Right cardiac atrium (tissue), 5 donors: ENCODE results near the gene MATN1. TPM values are rescaled to one million over a fixed set of nuclear protein-coding genes. Genes with fewer than 3 reads are reported as not detected.

Experiments
- ATAC-seq, 2 donors: fragments of 200-7000 bp; cut with Tn5 transposase; one replicate each; pipeline versions ENCODE4 v1.8.0 to v1.9.1; 2020; ENCODE audit warnings: moderate library complexity in 2 of 2, mild to moderate bottlenecking in 1 of 2
- DNase-seq, 3 donors: peaks; one replicate each; pipeline ENCODE4 v3.0.0-alpha.2; 2020
- H3K27ac ChIP-seq: one replicate; pipeline ENCODE4 v1.5.1; 2013; ENCODE audit warnings: mild to moderate bottlenecking, low read length, control low read depth, moderate library complexity
- H3K27me3 ChIP-seq: one replicate; pipeline ENCODE4 v1.6.1; 2013; ENCODE audit not compliant: control insufficient read depth, insufficient read depth
- H3K4me1 ChIP-seq: one replicate; pipeline ENCODE4 v1.6.1; 2013; ENCODE audit warnings: low read length; ENCODE audit not compliant: control insufficient read depth, insufficient read depth
- H3K4me3 ChIP-seq: one replicate; pipeline ENCODE4 v1.5.1; 2013; ENCODE audit warnings: low read length, control low read depth
- H3K9me3 ChIP-seq: one replicate; pipeline ENCODE4 v1.6.1; 2013; ENCODE audit warnings: low read length; ENCODE audit not compliant: control insufficient read depth
- WGBS: extraction: QIAGEN DNeasy Blood & Tissue Kit; methylation state at CpG from one replicate; pipeline ENCODE4 v1.1.7; 2013; 5-methylcytosine and 5-hydroxymethylcytosine counted together
- intact Hi-C, 4 donors: fragments of 100-400 bp; cut with DNase I; formaldehyde crosslinking; loops; one replicate each; pipeline versions ENCODE4 v1.11.0 to v1.14.0; 2022 to 2023
- polyA plus RNA-seq: library from polyadenylated mRNA; stranded (reverse); fragments of 200-250 nt; gene quantifications from one replicate; pipeline ENCODE4 v1.2.3, GENCODE V29; 2013
- total RNA-seq, 4 donors: library from RNA; stranded (reverse); fragmentation: NEBNext Ultra II Directional; extraction: Animal tissue kit (Norgen Biotek cat#: 25700); gene quantifications; one replicate each; pipeline ENCODE4 v1.2.1, GENCODE V29; 2021
- donor health status: healthy with polysubstance abuse.
- donor health status: DM: no; HTN: yes; CAD: no.
- donor health status: DM: no; HTN: no; CAD: no.
- donor health status: DM: no; HTN: yes; CAD: no; lungs with severe emphysema.
- donor health status: DM: yes; HTN: yes; CAD: no.

Gene MATN1
- total and polyA plus RNA-seq, 5 donors = 0.07 TPM; not detected in 4

DNA sequence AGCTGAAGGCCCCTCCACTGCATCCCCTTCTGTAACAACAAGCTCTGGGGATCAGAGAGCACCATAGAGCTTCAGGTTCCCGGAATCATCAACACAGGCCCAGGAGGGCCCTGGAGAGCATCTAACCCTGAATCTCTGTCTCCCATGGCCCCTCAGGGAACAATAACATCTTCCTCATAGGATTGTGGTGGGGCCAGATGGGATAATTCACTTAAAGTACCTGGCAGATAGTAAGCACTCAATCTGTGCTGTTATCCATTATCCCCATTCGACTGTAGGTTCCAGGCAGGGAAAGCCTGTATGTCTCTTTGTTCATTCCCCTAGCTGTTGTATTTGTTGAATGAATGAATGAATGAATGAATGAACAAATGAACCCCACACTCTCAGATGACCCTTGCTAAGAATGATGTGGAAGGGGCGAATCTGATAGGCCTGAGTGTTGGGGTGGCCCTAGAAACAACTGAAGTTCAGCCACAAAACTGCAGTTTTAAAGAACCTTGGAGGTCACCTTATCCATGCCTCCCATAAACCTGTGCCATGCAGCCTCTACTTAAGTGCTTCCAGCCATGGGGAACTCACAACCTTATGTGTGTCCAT, 19.7 kb upstream of the MATN1 start:
- no peaks in the 10 kb centered on the region for H3K27me3 ChIP-seq
- WGBS = 94% methylated on average over 3 of the region's 3 CpGs
- H3K4me3 ChIP-seq = no peak overlapping the region
- no peak overlapping the region for H3K27ac ChIP-seq
- DNase-seq (no peak), ATAC-seq (no peak)
- no peaks in the 10 kb centered on the region for H3K4me1 ChIP-seq
- H3K9me3 ChIP-seq = no peaks in the 10 kb centered on the region
- intact Hi-C loops = no loop called here

DNA sequence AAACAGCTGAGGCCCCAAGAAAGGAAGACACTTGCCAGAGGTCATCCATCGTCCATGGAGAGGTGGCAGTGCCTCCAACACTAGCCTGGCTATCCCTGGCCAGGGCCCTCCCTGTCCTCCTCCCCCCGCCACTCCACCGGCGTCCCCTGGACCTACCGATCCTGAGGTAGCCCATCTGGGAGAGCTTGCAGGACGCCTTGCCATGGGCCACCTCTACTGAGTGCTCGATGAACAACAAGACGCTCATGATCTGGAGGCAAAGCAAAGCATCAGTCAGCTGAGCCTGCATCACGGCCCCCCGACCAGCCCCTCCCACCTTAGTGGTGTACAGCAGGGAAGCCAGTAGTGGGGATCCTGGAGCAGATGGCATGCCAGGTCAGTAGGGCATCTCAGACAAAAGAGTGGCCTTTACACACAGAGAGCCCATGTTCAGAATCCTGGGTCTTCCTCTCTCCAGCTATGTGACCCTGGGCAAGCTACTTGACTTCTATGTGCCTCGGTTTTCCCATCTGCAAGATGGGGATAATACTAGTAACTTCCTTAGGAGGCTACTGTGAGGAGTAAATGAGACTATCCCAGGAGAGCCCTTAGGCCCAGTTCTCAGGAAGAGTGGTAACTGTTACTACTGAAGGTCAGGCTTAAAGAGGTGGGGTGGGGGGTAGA, 19.0 kb upstream of the MATN1 start:
- H3K27ac ChIP-seq = no peak overlapping the region
- 78% methylated on average over 11 of the region's 11 CpGs for WGBS
- peak in 1 of 3 donors; percentile 30 for DNase-seq
- H3K4me3 ChIP-seq = no peak overlapping the region
- no peak for ATAC-seq
- intact Hi-C loops = no loop called here
- H3K27me3 ChIP-seq = no peaks in the 10 kb centered on the region
- H3K9me3 ChIP-seq = no peaks in the 10 kb centered on the region
- H3K4me1 ChIP-seq = no peaks in the 10 kb centered on the region

DNA sequence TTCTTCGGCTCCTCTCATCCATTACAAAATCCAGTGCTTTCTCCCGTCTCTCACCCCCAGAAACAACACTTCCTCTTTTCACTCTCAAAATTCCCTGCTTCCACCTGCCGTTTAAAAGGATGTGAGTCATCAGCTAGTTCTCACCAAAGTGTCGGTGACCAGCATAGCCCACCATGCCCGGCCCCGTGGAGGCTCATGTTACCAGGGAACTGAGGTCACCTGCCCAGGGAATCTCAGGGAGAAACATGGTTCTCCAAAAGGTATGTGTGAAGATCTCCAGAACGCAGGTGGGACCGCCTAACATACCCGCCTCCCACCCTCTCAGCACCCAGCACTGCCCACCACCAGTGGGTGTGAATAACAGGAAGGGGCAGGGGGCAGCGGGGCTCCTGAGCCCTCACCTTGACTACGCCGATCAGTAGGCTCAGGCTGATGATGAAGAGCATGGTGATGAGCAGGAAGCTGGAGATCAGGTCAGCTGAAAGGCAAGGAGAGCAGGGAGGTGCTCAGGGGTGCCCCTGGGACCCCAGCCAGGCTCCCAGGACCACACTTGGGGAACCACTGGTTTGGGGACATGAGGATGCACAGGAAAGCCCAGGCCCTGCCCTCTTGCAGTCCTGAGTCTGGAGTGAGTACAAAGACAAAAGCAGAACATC, 18.0 kb upstream of the MATN1 start:
- intact Hi-C loops = no loop called here
- no peaks in the 10 kb centered on the region for H3K4me1 ChIP-seq
- H3K27me3 ChIP-seq = no peaks in the 10 kb centered on the region
- 66% methylated on average over 12 of the region's 12 CpGs for WGBS
- DNase-seq (peak in 1 of 3 donors; percentile 20), ATAC-seq (no peak)
- no peaks in the 10 kb centered on the region for H3K9me3 ChIP-seq
- H3K4me3 ChIP-seq = no peak overlapping the region
- no peak overlapping the region for H3K27ac ChIP-seq

DNA sequence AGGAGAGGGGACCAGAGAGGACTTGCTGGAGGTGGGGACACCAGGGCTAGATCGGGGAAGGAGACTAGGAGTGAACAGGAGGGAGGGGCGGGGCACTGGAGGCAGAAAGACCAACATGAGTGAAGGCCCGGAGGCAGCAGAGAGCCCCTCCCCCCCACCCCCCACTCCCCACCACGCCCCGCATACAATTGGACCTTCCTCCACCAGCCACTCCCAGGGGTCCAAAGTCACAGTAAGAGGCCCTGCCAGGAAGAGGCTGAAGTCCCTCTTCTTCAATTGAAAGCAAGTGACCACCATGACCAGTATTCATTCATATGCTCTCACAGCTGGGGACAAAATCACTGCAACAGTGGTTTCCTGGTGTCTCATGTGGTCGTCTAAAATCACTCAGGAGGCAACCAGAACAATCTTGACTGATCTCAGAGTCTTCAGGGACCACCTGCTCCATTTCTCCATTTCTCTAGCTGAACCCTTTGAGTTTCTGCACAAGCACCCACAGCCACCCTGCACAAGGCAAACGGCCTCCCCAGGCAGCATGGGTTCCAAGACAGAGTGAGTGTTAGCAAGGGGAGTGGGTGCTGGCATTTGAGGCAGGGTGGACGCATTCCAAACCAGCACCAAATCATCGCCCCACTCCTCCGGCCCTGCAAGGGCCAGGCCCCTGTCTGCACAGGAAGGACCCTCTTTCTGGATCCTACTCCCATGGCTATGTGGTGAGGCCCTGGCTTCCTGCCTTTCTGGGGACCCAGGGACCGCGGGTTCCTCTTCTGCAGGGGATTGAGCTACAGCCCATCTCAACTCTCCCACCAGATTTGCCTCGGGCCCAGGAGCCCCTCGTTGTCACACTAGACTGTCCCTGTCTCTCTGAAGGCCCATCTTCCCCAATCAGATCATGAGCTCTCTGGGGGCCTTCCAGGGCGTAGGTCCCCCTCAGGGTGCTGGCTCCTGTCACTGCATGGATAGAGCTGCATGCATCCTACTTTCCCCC, 17.2 kb upstream of the MATN1 start:
- no peaks in the 10 kb centered on the region for H3K9me3 ChIP-seq

DNA sequence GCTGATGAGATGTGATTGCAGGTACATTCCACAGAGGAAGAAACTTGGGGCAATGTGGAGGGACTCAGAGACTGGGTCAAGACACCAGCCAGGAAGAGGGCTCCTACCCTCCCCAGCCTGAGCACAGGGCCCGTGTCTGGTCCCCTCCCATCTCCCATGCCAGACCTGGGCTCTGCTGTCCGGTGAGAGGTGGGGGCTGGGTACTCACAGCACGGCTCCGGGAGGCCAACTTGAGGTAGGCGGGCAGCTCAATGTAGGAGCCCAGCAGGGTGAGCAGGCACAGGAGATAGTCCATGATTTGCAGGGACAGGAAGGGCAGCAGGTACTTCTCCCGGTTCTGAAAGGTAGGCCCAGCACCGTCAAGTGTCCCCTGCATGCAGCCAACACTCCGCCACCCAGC, 16.2 kb upstream of the MATN1 start:
- no peak overlapping the region for H3K27ac ChIP-seq
- no peak overlapping the region for H3K4me3 ChIP-seq
- H3K9me3 ChIP-seq = no peaks in the 10 kb centered on the region
- DNase-seq (peak in 1 of 3 donors; percentile 21), ATAC-seq (no peak)
- H3K4me1 ChIP-seq = no peaks in the 10 kb centered on the region
- no peaks in the 10 kb centered on the region for H3K27me3 ChIP-seq
- intact Hi-C loops = no loop called here
- 85% methylated on average over 8 of the region's 8 CpGs for WGBS

More for the DNA sequence above, 17.2 kb upstream of the MATN1 start:
- ATAC-seq (no peak), DNase-seq (peak in 1 of 3 donors; percentile 18)
- no peaks in the 10 kb centered on the region for H3K4me1 ChIP-seq
- no peak overlapping the region for H3K27ac ChIP-seq
- no peak overlapping the region for H3K4me3 ChIP-seq
- H3K27me3 ChIP-seq = no peaks in the 10 kb centered on the region
- 77% methylated on average over 15 of the region's 15 CpGs for WGBS
- intact Hi-C loops = no loop called here

DNA sequence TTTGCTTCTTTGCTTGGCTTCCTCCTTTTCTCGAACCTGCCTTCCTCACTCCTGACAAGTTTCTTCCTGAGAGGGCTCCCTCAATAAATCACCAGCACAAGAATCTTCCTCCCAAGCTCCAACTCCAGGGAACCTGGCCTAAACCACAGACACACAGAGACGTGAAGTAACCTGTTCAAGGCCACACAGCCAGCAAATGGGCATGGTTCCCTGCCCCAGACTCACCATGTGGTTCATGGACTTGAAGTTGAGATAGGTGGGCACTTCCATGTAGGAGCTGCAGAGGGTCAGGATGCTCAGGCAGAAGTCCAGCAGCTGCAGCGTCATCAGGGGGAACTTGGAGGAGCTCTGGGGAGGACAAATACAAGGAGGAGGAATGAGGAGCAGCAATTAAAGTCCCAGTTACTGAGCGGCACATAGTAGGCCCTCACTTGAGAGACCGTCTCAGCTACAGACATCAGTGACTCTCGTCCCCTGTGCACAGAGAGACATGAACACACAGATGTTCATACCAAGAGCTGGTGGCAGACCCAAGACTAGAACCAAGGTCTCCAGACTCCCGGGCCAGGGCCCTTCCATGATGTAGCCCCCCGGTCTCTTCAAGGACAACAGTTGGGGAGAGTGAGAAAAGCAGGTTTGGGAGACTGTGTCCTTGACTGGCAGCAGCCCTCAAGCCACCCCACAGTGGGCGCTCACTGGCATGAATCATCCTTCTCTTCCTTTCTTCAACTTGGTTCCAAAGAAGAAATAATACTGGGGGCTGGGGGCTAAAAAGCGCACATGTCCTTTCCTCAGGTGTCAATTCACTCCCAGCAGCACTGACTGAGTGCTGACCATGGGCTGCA, 15.6 kb upstream of the MATN1 start:
- no peaks in the 10 kb centered on the region for H3K27me3 ChIP-seq
- no peak for ATAC-seq
- no peaks in the 10 kb centered on the region for H3K9me3 ChIP-seq
- H3K27ac ChIP-seq = no peak overlapping the region
- peak in 1 of 3 donors; percentile 25 for DNase-seq
- intact Hi-C loops = no loop called here
- WGBS = 91% methylated on average over 10 of the region's 10 CpGs
- H3K4me1 ChIP-seq = no peaks in the 10 kb centered on the region
- H3K4me3 ChIP-seq = no peak overlapping the region

DNA sequence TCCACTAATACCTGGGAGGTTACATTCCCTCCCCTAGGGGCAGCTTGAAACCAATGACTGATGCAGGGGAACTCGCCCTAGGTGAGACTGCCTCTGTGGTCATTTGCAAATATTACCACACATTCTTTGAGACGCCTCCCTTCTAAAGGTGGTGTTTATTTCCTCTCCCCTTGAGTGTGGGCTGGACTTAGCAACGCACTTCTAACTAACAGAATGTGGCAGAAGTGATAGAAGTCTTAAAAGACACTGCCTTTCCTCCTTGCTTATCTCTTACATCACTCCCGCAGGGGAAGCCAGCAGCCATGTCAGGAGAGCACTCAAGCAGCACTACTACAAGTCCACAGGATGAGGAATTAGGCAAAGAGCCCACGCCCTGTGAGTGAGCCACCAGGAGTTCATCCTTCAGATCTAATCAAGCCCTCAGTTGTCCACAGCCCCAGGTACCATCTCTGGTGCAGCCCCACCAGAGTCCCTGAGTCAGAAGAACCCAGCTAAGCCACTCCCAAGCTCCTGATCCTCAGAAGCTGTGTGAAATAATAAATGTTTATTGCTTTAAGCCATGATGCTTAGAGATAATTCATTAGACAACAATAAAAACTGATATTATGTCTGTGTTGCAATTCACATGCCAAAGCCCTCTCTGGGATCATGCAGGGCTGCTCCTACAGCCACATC, 14.8 kb upstream of the MATN1 start:
- intact Hi-C loops = no loop called here

DNA sequence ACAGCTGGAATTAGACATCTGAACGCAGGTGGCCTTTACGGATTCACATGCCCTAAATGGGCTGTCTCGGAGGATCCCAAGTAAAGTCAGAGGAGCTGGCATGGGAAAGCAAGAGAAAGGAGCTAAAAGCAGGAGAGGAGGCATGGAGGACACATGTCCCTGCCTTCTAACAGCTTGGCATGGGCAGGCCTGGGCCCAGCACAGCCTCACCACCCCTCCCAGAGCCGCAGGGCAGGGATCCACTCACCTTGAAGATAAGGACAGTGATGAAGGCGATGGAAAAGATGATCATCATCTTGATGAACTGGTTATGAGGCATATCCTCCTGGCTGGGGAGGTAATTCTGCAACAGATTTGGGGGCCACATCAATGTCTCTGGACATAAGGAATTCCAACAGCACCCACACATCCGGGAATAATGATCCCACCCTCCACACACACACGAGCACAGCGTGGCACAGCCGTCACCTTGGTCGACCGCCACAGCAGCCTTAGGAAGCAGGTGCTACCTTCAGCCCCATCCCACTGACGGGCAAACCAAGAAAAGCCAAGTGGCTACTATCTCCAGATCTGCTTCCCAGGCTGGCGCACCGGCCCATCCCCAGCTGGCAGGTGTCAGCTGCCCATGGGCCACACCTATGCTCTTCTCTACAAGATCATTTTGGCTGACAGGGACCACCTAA, 14.1 kb upstream of the MATN1 start:
- no peak for ATAC-seq
- Histone ChIP-seq H3K9me3 (no peaks in the 10 kb centered on the region), H3K4me3 (no peak overlapping the region), H3K27me3 (no peaks in the 10 kb centered on the region), H3K27ac (no peak overlapping the region), H3K4me1 (no peaks in the 10 kb centered on the region)
- DNase-seq = peak in 1 of 3 donors; percentile 21
- WGBS = 92% methylated on average over 14 of the region's 14 CpGs
- intact Hi-C loops = no loop called here

More for the DNA sequence above, 14.8 kb upstream of the MATN1 start:
- ATAC-seq = no peak
- WGBS = 82% methylated on average over 5 of the region's 5 CpGs
- no peak for DNase-seq
- Histone ChIP-seq H3K27me3 (no peaks in the 10 kb centered on the region), H3K9me3 (no peaks in the 10 kb centered on the region), H3K4me3 (no peak overlapping the region), H3K4me1 (no peaks in the 10 kb centered on the region), H3K27ac (no peak overlapping the region)

DNA sequence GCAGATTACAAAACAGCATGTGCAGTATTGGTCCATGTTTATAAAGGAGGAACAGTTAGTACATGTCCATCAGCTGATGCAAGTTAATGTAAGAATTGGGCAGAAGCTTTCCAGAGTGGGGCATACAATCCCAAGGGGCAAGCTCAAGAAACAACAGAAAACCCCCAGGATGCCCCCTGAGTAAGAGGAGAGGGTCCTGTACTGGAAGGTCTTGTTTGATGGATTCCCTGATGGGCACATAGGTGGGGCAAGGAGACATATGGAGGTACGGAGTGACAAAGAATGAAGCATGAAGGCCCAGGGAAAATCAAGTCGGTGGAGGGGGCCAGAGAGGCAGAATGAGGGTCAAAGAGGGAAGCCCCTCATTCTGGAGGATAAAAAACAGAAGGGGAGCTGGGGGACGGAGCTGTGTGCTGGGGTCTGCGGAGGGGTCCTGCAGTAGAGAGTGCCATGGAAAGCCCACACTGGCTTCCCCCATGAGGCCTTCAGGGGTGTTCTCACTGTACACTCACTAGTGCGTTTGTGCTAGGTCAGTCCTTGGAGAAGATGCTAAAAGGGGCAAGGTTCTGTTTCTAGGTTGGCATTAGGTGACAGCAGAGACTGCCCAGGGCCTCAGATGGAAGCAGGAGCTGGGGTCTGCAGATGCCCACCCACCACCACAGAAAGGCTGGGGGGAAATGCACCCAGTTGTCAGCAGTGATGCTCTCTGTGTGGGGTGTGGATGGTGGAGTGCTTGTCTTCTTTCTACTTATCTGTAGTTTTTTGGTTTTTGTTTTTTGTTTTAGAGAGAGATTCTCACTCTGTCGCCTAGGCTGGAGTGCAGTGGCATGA, 12.5 kb upstream of the MATN1 start:
- Histone ChIP-seq H3K4me3 (no peak overlapping the region), H3K27ac (no peak overlapping the region), H3K9me3 (no peaks in the 10 kb centered on the region), H3K4me1 (no peaks in the 10 kb centered on the region), H3K27me3 (no peaks in the 10 kb centered on the region)
- WGBS = 92% methylated on average over 6 of the region's 6 CpGs
- ATAC-seq (no peak), DNase-seq (peak in 1 of 3 donors; percentile 17)
- intact Hi-C loops = no loop called here
